ENCODE results near the gene ST7.
A peak's percentile ranks its signal among the peaks of the same experiment; 100 is the strongest.

Gene ST7, protein sequence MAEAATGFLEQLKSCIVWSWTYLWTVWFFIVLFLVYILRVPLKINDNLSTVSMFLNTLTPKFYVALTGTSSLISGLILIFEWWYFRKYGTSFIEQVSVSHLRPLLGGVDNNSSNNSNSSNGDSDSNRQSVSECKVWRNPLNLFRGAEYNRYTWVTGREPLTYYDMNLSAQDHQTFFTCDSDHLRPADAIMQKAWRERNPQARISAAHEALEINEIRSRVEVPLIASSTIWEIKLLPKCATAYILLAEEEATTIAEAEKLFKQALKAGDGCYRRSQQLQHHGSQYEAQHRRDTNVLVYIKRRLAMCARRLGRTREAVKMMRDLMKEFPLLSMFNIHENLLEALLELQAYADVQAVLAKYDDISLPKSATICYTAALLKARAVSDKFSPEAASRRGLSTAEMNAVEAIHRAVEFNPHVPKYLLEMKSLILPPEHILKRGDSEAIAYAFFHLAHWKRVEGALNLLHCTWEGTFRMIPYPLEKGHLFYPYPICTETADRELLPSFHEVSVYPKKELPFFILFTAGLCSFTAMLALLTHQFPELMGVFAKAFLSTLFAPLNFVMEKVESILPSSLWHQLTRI

DNA sequence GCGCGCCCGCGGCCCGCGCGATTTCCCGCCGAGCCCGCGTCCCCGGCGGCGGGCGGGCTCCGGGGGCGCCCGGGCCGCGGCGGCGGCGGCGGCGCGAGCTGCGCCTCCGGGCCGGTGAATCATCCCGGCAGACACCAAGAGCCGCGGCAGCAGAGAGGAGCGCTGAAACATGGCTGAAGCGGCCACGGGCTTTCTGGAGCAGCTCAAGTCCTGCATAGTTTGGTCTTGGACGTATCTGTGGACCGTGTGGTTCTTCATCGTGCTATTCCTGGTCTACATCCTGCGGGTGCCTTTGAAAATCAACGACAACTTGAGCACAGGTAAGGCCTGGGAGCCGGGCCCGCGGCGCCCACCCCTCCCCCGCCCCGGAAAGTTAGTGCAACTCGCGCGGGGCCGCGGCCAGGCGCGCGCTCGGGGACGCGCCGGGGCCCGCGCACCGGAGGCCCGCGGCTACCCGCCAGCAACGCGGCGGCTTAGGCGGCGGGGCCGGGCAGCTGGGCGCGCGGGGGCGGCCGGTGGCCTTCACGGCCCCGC, at the start of gene ST7:
Gene ST7 (plus strand): TSS at position 130 of the 534 bp plus-strand sequence. CDS start 40 bp downstream, at position 170.
- no peaks in the 10 kb centered on the region for H3K27me3 Mint-ChIP-seq
- H3K9me3 Mint-ChIP-seq, result no peaks in the 10 kb centered on the region
- DNase-seq (ENCODE audit: low spot score in 2 of 2), result peak; percentile 43 to 44
- peaks cover 26% of the 10 kb centered on the region for H3K4me1 Mint-ChIP-seq
- peak within 1 kb of the TSS; percentile 79 for H3K27ac Mint-ChIP-seq (ENCODE audit: low read depth)
- H3K36me3 Mint-ChIP-seq (ENCODE audit: insufficient read depth), result peaks cover 7% of the 10 kb centered on the region
- peak; percentile 79 for ATAC-seq (replicated peaks; ENCODE audit: extremely low read depth, poor library complexity, severe bottlenecking)
- H3K4me3 Mint-ChIP-seq, result peak within 1 kb of the TSS; percentile 84

DNA sequence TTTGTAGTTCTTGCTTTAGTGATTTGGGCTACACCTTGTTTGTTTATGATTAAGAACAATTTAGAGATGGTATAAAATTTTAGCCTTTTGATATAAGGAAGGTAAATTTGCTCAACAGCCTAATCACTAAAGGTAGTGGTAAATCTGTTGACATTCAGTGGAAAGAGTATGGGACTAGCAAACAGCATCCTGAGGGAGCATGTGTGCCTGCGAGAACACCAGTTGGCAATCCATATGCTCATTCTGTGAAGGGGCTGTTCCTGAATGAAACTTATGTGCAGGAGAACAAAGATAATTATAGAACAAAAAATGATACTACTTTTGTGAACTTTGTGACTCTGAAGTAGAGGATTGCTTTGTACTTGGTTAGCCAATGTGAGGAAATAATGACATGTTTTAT, 46.9 kb upstream of the ST7 start:
- DNase-seq (ENCODE audit: low spot score in 2 of 2) (no peak), ATAC-seq (replicated peaks; ENCODE audit: extremely low read depth, poor library complexity, severe bottlenecking) (no peak)
- Mint-ChIP-seq H3K9me3 (no peaks in the 10 kb centered on the region), H3K27me3 (no peaks in the 10 kb centered on the region), H3K4me1 (no peaks in the 10 kb centered on the region), H3K27ac (ENCODE audit: low read depth) (no peak overlapping the region), H3K36me3 (ENCODE audit: insufficient read depth) (peaks cover 44% of the 10 kb centered on the region), H3K4me3 (no peak overlapping the region)

DNA sequence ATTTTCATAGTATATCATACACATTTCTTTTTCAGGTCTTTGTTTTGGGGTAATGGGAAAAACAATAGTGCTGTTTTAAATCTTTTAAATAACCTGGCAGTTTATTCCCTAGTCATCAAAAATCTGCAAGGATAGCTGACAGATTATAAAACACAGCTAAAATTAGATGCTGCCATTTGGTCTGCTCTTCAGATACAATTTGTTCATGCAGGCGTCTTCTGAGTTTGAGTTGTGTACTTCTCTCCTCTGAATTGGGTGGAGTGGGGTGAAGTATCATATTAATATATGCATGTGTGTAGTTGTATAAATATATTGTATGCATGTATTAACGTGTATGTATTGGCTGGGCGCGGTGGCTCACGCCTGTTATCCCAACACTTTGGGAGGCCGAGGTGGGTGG, 42.9 kb upstream of the ST7 start:
- no peak overlapping the region for H3K4me3 Mint-ChIP-seq
- ATAC-seq (replicated peaks; ENCODE audit: extremely low read depth, poor library complexity, severe bottlenecking), result no peak
- H3K4me1 Mint-ChIP-seq, result no peaks in the 10 kb centered on the region
- H3K27me3 Mint-ChIP-seq, result no peaks in the 10 kb centered on the region
- peaks cover 53% of the 10 kb centered on the region for H3K36me3 Mint-ChIP-seq (ENCODE audit: insufficient read depth)
- no peaks in the 10 kb centered on the region for H3K9me3 Mint-ChIP-seq
- no peak overlapping the region for H3K27ac Mint-ChIP-seq (ENCODE audit: low read depth)
- no peak for DNase-seq (ENCODE audit: low spot score in 2 of 2)

DNA sequence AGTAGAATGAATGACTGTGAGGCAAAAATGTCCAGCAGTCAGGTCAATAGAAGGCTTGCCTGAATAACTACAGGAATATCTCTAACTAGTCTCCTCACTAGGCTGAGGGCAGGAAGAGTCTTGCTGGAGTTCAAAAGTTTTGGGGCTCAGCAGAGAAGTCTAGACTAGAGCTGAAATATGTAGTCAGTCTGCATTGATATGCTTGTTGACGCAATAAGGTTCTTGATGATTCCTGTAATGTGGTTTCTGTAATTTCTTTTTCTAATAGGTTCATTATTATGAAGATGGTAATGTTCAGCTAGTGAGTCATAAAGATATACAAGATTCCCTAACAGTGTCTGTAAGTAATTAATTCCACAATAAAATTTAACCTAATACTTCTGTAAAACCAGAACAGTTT, 41.5 kb upstream of the ST7 start:
- H3K9me3 Mint-ChIP-seq, result no peaks in the 10 kb centered on the region
- H3K4me1 Mint-ChIP-seq, result no peaks in the 10 kb centered on the region
- DNase-seq (ENCODE audit: low spot score in 2 of 2) (no peak), ATAC-seq (replicated peaks; ENCODE audit: extremely low read depth, poor library complexity, severe bottlenecking) (no peak)
- H3K36me3 Mint-ChIP-seq (ENCODE audit: insufficient read depth), result peaks cover 59% of the 10 kb centered on the region
- H3K27me3 Mint-ChIP-seq, result no peaks in the 10 kb centered on the region
- H3K27ac Mint-ChIP-seq (ENCODE audit: low read depth), result no peak overlapping the region
- H3K4me3 Mint-ChIP-seq, result no peak overlapping the region

DNA sequence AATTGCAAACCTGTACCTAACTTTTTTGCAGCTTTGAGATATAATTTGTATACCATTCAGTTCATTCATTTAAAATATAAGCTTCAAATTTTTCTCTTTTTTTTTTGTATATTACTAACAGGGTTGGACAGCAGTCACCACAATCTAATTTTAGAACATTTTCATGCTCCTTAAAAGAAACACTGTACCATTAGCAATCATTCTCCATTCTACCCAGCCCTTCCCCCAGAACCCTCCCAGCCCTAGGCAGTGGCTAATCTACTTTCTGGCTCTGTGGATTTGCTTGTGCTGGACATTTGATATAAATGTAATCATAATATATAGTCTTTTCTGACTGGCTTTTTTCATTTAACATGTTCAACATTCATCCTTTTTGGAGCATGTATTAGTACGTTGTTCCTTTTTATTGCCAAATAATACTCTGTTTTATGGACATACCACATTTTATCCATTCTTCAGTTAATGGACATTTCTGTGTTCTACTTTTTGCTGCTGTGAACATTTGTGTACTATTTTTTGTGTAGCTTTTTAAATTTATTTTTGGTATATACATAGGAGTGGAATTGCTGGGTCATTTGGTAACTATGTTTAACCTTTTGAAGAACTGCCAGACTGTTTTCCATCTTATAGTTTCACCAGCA, 40.9 kb upstream of the ST7 start:
- no peaks in the 10 kb centered on the region for H3K27me3 Mint-ChIP-seq
- no peaks in the 10 kb centered on the region for H3K4me1 Mint-ChIP-seq
- ATAC-seq (replicated peaks; ENCODE audit: extremely low read depth, poor library complexity, severe bottlenecking) (no peak), DNase-seq (ENCODE audit: low spot score in 2 of 2) (no peak)
- no peak overlapping the region for H3K27ac Mint-ChIP-seq (ENCODE audit: low read depth)
- peaks cover 60% of the 10 kb centered on the region for H3K36me3 Mint-ChIP-seq (ENCODE audit: insufficient read depth)
- H3K4me3 Mint-ChIP-seq, result no peak overlapping the region
- no peaks in the 10 kb centered on the region for H3K9me3 Mint-ChIP-seq

DNA sequence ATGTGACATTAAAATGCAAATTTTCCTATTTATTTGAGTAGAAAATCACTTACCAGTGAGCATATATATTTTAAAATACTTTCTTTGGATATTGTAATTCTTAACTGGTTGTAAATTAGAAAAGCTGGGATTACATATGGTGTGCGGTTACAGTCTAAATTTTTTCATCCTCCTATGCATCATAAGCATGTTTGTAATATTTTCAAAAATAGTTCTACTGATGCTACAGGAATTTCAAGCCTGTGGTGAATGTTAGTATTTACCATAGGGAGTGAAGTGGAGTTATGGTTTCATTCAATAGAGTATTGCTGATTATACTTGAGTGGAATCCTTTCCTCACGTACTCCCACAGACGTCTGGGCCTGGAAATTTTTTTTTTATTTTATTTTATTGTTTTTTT, 34.6 kb upstream of the ST7 start:
- no peak overlapping the region for H3K27ac Mint-ChIP-seq (ENCODE audit: low read depth)
- H3K9me3 Mint-ChIP-seq, result no peaks in the 10 kb centered on the region
- ATAC-seq (replicated peaks; ENCODE audit: extremely low read depth, poor library complexity, severe bottlenecking), result no peak
- no peak for DNase-seq (ENCODE audit: low spot score in 2 of 2)
- H3K4me3 Mint-ChIP-seq, result no peak overlapping the region
- no peaks in the 10 kb centered on the region for H3K27me3 Mint-ChIP-seq
- H3K36me3 Mint-ChIP-seq (ENCODE audit: insufficient read depth), result peaks cover 39% of the 10 kb centered on the region
- H3K4me1 Mint-ChIP-seq, result no peaks in the 10 kb centered on the region

DNA sequence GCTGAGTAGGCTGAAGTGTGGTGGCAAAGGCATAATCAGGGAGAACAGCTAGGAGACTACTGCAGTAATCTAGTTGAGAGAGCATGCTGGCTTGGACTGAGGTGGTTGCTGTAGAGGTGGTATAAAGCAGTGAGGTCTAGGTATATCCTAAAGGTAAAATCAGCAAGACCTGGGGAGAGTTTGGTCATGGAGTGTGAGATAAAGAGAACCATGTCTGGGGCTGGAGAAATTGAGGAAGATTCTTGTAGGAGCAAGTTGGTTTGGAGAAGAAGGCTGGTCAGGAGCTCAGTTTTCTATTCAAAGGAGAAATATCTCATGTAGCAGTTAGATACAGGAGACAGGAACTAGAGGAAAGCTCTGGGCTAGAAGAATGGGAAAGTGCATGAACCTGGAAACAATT, 32.9 kb upstream of the ST7 start:
- DNase-seq (ENCODE audit: low spot score in 2 of 2), result no peak
- no peak for ATAC-seq (replicated peaks; ENCODE audit: extremely low read depth, poor library complexity, severe bottlenecking)
- Mint-ChIP-seq H3K4me3 (no peak overlapping the region), H3K27ac (ENCODE audit: low read depth) (no peak overlapping the region), H3K4me1 (no peaks in the 10 kb centered on the region), H3K27me3 (no peaks in the 10 kb centered on the region), H3K9me3 (no peaks in the 10 kb centered on the region), H3K36me3 (ENCODE audit: insufficient read depth) (peaks cover 29% of the 10 kb centered on the region)

DNA sequence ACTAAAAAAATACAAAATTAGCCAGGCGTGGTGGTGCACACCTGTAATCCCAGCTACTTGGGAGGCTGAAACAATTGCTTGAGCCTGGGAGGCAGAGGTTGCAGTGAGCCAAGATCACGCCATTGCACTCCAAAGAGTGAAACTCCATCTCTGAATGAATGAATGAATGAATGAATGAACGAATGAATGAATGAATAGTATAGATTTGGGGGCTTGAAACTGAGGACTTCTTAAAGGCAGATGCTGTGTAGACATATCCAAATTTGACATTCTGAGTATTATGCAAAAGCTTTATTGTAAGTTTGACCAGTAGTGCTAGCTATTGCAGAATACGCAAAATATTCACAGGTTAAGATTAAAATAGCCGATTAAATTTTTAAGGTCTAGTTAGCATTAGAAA, 30.8 kb upstream of the ST7 start:
- Mint-ChIP-seq H3K9me3 (no peaks in the 10 kb centered on the region), H3K27ac (ENCODE audit: low read depth) (no peak overlapping the region), H3K4me1 (no peaks in the 10 kb centered on the region), H3K4me3 (no peak overlapping the region), H3K36me3 (ENCODE audit: insufficient read depth) (peaks cover 13% of the 10 kb centered on the region), H3K27me3 (no peaks in the 10 kb centered on the region)
- no peak for DNase-seq (ENCODE audit: low spot score in 2 of 2)
- no peak for ATAC-seq (replicated peaks; ENCODE audit: extremely low read depth, poor library complexity, severe bottlenecking)

DNA sequence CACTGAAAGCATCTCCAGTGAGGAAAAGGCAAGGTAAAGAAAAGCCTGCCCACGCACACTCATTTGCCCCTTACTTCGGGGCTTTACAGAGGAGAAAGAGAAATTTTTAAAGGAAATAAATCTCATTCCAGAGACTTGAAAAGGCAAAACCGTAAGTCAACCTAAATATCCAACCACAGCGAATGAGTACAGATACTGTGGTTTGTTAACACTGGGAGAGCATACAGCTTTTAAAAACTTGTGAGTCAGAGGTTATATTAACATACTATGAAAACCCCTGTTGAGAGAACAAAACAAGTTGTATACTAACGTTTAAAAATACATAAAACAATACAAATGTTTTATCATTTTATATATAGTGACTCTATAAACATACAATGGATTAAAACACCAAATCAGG, 28.6 kb upstream of the ST7 start:
- DNase-seq (ENCODE audit: low spot score in 2 of 2), result no peak
- H3K36me3 Mint-ChIP-seq (ENCODE audit: insufficient read depth), result peaks cover 4% of the 10 kb centered on the region

DNA sequence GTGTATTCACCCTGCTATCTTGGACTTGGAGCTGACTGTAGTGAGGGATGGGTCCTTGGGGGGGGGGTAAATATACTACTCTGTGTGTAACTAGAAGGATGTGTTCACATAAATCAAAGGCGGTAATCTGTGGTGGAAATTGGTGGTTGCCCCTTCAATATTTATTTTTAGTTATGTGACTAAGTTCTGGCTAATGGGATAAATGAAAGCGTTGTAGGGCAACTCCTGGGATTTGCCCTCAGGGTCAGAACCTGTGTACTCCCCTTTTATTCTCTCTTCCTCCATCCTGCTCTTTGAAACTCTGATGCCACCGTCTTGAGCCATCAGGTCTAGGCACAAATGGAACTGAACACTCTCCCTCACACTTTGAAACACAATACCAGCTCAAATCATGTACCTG, 24.3 kb upstream of the ST7 start:
- no peak for DNase-seq (ENCODE audit: low spot score in 2 of 2)
- Mint-ChIP-seq H3K9me3 (no peaks in the 10 kb centered on the region), H3K36me3 (ENCODE audit: insufficient read depth) (no peaks in the 10 kb centered on the region), H3K27me3 (no peaks in the 10 kb centered on the region), H3K27ac (ENCODE audit: low read depth) (no peak overlapping the region), H3K4me3 (no peak overlapping the region), H3K4me1 (peaks cover 10% of the 10 kb centered on the region)
- no peak for ATAC-seq (replicated peaks; ENCODE audit: extremely low read depth, poor library complexity, severe bottlenecking)

More for the DNA sequence above, 28.6 kb upstream of the ST7 start:
- no peak overlapping the region for H3K27ac Mint-ChIP-seq (ENCODE audit: low read depth)
- no peaks in the 10 kb centered on the region for H3K4me1 Mint-ChIP-seq
- H3K9me3 Mint-ChIP-seq, result no peaks in the 10 kb centered on the region
- no peak for ATAC-seq (replicated peaks; ENCODE audit: extremely low read depth, poor library complexity, severe bottlenecking)
- H3K27me3 Mint-ChIP-seq, result no peaks in the 10 kb centered on the region
- H3K4me3 Mint-ChIP-seq, result no peak overlapping the region

DNA sequence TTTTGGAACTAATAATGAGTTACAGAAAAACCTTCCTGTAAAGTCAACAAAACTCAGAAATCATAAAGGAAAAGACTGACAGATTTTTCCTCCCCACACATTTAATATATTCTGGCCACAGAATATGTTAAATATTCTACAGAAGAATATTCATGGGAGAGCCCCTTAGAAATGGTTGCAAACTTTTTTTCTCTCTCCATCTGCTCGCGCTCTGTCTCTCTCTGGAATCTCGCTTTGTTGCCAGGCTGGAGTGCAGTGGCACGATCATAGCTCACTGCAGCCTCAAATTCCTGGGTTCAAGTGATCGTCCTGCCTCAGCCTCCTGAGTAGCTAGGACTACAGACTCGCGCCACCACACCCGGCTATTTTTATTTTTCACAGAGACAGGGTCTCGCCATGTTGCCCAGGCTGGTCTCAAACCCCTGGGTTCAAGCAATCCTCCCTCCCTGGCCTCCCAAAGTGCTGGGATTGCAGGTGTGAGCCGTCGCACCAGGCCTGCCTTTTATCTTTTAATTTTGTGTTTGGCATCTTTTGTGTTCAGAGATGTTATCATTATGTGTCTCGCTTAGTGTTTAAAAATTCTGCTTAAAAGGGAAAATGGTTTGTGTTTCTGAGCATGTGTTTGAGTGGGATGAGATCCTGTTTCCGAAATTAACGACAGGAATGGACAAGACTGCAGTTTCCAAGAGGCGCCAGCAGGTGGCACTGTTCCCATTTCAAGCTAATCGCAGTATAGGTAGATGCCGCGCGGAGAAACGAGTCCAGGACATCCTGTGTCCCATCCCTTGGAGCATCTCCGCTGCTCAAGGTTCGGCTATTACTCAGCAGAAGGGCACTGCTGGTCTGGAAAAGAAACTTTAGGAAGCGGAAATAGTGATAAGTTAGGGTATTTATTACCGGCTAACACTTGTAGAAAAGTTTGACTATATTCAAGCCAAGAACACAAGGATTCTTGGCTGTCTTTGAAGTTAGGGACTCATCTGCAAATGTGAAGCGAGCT, 23.1 kb upstream of the ST7 start:
- no peak overlapping the region for H3K4me3 Mint-ChIP-seq
- H3K36me3 Mint-ChIP-seq (ENCODE audit: insufficient read depth), result no peaks in the 10 kb centered on the region
- DNase-seq (ENCODE audit: low spot score in 2 of 2) (peak; percentile 54 to 66), ATAC-seq (replicated peaks; ENCODE audit: extremely low read depth, poor library complexity, severe bottlenecking) (peak; percentile 81)
- H3K9me3 Mint-ChIP-seq, result no peaks in the 10 kb centered on the region
- peaks cover 10% of the 10 kb centered on the region for H3K4me1 Mint-ChIP-seq
- no peak overlapping the region for H3K27ac Mint-ChIP-seq (ENCODE audit: low read depth)
- peaks cover 8% of the 10 kb centered on the region for H3K27me3 Mint-ChIP-seq

DNA sequence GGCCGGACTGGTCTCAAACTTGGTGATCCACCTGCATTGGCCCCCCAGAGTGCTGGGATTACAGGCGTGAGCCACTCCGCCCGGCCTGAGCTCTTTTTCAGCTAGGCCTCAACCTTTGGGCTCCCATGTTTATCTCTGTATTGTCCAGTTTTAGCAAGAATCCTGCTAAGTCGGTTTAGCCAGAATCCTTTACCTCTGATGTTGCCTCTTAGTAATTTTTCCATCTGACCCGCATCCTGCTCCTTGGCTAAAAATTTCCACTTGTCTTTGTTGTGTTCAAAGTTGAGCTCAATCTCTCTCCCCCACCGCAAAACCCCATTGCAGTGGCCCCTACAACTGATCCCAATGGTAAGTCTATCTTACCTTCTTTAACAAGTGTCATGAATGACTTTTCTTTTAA, 20.7 kb upstream of the ST7 start:
- Mint-ChIP-seq H3K4me3 (no peak overlapping the region), H3K9me3 (no peaks in the 10 kb centered on the region), H3K27ac (ENCODE audit: low read depth) (no peak overlapping the region), H3K27me3 (peaks cover 31% of the 10 kb centered on the region), H3K36me3 (ENCODE audit: insufficient read depth) (no peaks in the 10 kb centered on the region), H3K4me1 (peaks cover 10% of the 10 kb centered on the region)
- DNase-seq (ENCODE audit: low spot score in 2 of 2), result no peak
- ATAC-seq (replicated peaks; ENCODE audit: extremely low read depth, poor library complexity, severe bottlenecking), result no peak

Data from central memory CD8-positive, alpha-beta T cell (primary cell).